MM.1S (cell line): ENCODE measurements around the gene RUNX2.

ENCODE experiments used
- DNase-seq: peaks from one replicate; pipeline ENCODE4 v3.0.0-alpha.2; 2015
- H2AFZ ChIP-seq: fragments of 300-600 bp; sonication (generic); 2 replicates; pipeline ENCODE4 v1.6.0; 2016; ENCODE audit warnings: antibody characterized with exemption, low read length
- H3F3A ChIP-seq: fragments of 300-600 bp; sonication (generic); 2 replicates; pipeline ENCODE4 v1.6.1; 2016; ENCODE audit warnings: mild to moderate bottlenecking, antibody characterized with exemption, low read length, moderate library complexity, mixed read lengths; ENCODE audit not compliant: insufficient read depth
- H3K27ac ChIP-seq: fragments of 300-600 bp; sonication (generic); 2 replicates; pipeline ENCODE4 v1.5.1; 2016; ENCODE audit warnings: mild to moderate bottlenecking, low read length
- H3K27me3 ChIP-seq: fragments of 300-600 bp; sonication (generic); replicated peaks from 2 replicates; pipeline ENCODE4 v1.6.0; 2016; ENCODE audit warnings: low read length; ENCODE audit not compliant: insufficient read depth
- H3K36me3 ChIP-seq: fragments of 300-600 bp; sonication (generic); replicated peaks from 2 replicates; pipeline ENCODE4 v1.6.1; 2016; ENCODE audit warnings: mild to moderate bottlenecking, low read length, mixed read lengths; ENCODE audit not compliant: insufficient read depth
- H3K4me1 ChIP-seq: fragments of 300-600 bp; sonication (generic); 2 replicates; pipeline ENCODE4 v1.6.1; 2016; ENCODE audit warnings: low read length, mixed read lengths
- H3K4me2 ChIP-seq: fragments of 300-600 bp; sonication (generic); 2 replicates; pipeline ENCODE4 v1.6.0; 2016; ENCODE audit warnings: low read depth, low read length
- H3K4me3 ChIP-seq: fragments of 300-600 bp; sonication (generic); 2 replicates; pipeline ENCODE4 v1.5.1; 2016; ENCODE audit warnings: low read length, mixed read lengths
- H3K79me2 ChIP-seq: fragments of 300-600 bp; sonication (generic); 2 replicates; pipeline ENCODE4 v1.6.1; 2016; ENCODE audit warnings: mixed run types, low read length, mixed read lengths
- H3K9ac ChIP-seq: fragments of 300-600 bp; sonication (generic); 2 replicates; pipeline ENCODE4 v1.6.1; 2016; ENCODE audit warnings: low read length, mixed read lengths
- H3K9me2 ChIP-seq: fragments of 300-600 bp; sonication (generic); replicated peaks from 2 replicates; pipeline ENCODE4 v1.6.1; 2016; ENCODE audit warnings: mild to moderate bottlenecking, low read length, mixed read lengths; ENCODE audit not compliant: insufficient read depth
- H3K9me3 ChIP-seq: fragments of 300-600 bp; sonication (generic); replicated peaks from 2 replicates; pipeline ENCODE4 v1.6.1; 2016; ENCODE audit warnings: mild to moderate bottlenecking, low read length, mixed read lengths; ENCODE audit not compliant: insufficient read depth
- H4K20me1 ChIP-seq: fragments of 300-600 bp; sonication (generic); 2 replicates; pipeline ENCODE4 v1.6.1; 2016; ENCODE audit warnings: mild to moderate bottlenecking, low read length, moderate library complexity, mixed read lengths; ENCODE audit not compliant: insufficient read depth
- EZH2 ChIP-seq: fragments of 300-600 bp; sonication (generic); optimal IDR thresholded peaks from 2 replicates; pipeline ENCODE3; 2017; ENCODE audit warnings: low read depth, mild to moderate bottlenecking, antibody characterized with exemption, low read length, mixed read lengths
- EZH2phosphoT487 ChIP-seq: fragments of 300-600 bp; sonication (generic); IDR thresholded peaks from 2 replicates; pipeline ENCODE4 v1.6.1; 2018; ENCODE audit warnings: antibody characterized with exemption, low read length
- TF ChIP-seq, protein P1 (sequence below): fragments of 300-600 bp; sonication (generic); IDR thresholded peaks from 2 replicates; pipeline ENCODE4 v1.5.1; 2016; ENCODE audit warnings: antibody characterized with exemption, low read length, mixed read lengths

Gene RUNX2

DNA sequence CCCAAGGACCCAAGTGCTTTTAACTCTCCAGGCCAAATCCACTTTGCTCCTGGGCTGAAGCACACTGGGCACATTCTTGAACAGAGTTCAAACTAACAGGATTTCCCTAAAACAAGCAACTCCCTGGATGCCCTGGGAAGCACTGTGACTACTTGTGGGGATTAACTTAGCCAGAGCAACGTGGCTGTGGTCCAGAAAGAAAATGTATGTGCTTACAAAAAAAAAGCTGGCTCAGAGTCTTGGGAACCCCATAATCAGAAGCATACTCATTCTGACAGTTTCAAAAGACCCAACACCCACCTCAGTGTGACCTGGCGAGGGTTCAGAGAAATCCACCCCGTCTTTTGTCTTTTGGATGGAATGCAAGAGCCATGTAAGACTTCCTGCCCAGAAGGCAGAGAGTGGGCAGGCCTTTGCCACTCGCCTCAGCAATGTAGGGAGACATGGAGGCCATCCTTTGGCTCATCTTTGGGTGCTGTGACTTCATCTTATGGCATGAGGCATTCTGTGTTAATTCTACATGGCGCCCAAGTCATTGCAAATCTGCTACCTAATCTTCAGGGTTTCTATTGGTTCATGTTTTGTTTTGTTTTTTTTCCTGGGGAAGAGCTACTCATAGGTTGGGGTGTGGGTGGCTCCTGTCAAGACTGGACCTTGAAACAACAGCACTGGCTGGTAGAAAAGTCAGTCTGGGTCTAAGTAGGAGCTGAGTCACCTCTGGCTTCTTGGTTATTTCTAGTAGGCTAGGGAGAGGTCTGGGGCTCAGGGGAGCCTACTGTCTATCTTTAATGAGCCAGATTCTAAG, 298.2 kb downstream of the RUNX2 start:
- Histone ChIP-seq H3K27me3 (no peaks in the 10 kb centered on the region), H3K27ac (no peak overlapping the region), H4K20me1 (no peaks in the 10 kb centered on the region), H3K4me2 (no peak overlapping the region), H3F3A (no peaks in the 10 kb centered on the region), H2AFZ (no peak overlapping the region), H3K4me1 (no peaks in the 10 kb centered on the region), H3K9me3 (no peaks in the 10 kb centered on the region), H3K4me3 (no peak overlapping the region), H3K79me2 (no peaks in the 10 kb centered on the region), H3K9me2 (no peaks in the 10 kb centered on the region), H3K9ac (no peak overlapping the region), H3K36me3 (no peaks in the 10 kb centered on the region)
- no peak for TF ChIP-seq EZH2
- no peak for TF ChIP-seq EZH2phosphoT487
- TF ChIP-seq, protein P1, sequence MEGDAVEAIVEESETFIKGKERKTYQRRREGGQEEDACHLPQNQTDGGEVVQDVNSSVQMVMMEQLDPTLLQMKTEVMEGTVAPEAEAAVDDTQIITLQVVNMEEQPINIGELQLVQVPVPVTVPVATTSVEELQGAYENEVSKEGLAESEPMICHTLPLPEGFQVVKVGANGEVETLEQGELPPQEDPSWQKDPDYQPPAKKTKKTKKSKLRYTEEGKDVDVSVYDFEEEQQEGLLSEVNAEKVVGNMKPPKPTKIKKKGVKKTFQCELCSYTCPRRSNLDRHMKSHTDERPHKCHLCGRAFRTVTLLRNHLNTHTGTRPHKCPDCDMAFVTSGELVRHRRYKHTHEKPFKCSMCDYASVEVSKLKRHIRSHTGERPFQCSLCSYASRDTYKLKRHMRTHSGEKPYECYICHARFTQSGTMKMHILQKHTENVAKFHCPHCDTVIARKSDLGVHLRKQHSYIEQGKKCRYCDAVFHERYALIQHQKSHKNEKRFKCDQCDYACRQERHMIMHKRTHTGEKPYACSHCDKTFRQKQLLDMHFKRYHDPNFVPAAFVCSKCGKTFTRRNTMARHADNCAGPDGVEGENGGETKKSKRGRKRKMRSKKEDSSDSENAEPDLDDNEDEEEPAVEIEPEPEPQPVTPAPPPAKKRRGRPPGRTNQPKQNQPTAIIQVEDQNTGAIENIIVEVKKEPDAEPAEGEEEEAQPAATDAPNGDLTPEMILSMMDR = no peak
- DNase-seq = no peak

DNA sequence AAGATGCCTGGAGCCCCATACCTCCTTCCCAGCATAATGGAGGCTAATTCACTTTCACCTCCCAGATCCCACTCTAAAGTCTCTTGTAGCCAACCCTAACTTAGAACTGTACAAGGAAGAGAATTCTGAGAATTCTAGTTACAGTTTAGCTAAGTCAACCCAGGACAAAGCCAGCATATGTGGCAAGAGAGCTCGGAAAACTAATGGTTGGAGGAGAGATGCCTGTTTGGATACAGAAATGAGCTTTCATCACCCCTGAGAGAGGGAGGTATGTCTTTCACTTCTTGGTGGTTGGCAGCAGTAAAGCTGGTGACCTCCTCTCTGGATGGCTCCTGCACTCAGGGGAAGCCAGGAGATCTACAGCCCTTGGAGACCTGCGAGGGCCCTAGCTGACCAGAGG, 302.2 kb downstream of the RUNX2 start:
- Histone ChIP-seq H3K9me3 (no peaks in the 10 kb centered on the region), H3K27me3 (no peaks in the 10 kb centered on the region), H3K4me1 (no peaks in the 10 kb centered on the region), H2AFZ (no peak overlapping the region), H3K4me2 (no peak overlapping the region), H3K27ac (no peak overlapping the region), H4K20me1 (no peaks in the 10 kb centered on the region), H3K9ac (no peak overlapping the region), H3F3A (no peaks in the 10 kb centered on the region), H3K36me3 (no peaks in the 10 kb centered on the region), H3K79me2 (no peaks in the 10 kb centered on the region), H3K9me2 (no peaks in the 10 kb centered on the region), H3K4me3 (no peak overlapping the region)
- DNase-seq = no peak
- TF ChIP-seq EZH2 = no peak
- TF ChIP-seq, protein P1 = no peak

DNA sequence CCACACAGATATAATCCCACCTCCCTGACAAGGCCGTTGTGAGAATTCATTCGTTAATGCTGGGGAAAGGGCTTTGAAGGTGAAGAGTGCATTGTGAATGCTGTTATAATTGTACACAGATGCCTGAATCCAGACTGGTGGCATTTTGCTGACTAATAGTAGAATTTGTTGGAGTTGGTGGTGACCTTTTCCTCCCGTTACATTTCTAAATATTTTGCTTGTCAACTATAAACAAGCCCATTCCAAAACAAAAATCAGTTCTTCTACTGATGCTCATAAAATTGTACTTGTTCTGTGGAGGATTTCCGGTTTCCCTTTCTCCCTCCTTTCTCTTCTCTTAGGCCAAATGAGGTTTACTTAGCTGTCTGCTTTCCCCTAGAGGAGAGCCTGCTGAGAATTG, 302.7 kb downstream of the RUNX2 start:
- Histone ChIP-seq H3K9me3 (no peaks in the 10 kb centered on the region), H3K9ac (no peak overlapping the region), H3K27ac (no peak overlapping the region), H3K4me2 (no peak overlapping the region), H3K4me1 (no peaks in the 10 kb centered on the region), H3K4me3 (no peak overlapping the region), H4K20me1 (no peaks in the 10 kb centered on the region), H3K79me2 (no peaks in the 10 kb centered on the region), H2AFZ (no peak overlapping the region), H3K36me3 (no peaks in the 10 kb centered on the region), H3K9me2 (no peaks in the 10 kb centered on the region), H3K27me3 (no peaks in the 10 kb centered on the region), H3F3A (no peaks in the 10 kb centered on the region)
- TF ChIP-seq, protein P1 = no peak
- TF ChIP-seq EZH2 = no peak
- no peak for TF ChIP-seq EZH2phosphoT487
- no peak for DNase-seq
